ENCODE measurements around the gene TENM3.

Gene TENM3

GRCh38 chr4:182291597-182292270, 48.5 kb downstream of the TENM3 start:
- DNase-seq = no peak

GRCh38 chr4:182292612-182293011, 49.4 kb downstream of the TENM3 start:
- no peak for DNase-seq

- no peak for DNase-seq
These were observed 50.6 kb downstream of the TENM3 start for GRCh38 chr4:182293691-182294255.

DNA sequence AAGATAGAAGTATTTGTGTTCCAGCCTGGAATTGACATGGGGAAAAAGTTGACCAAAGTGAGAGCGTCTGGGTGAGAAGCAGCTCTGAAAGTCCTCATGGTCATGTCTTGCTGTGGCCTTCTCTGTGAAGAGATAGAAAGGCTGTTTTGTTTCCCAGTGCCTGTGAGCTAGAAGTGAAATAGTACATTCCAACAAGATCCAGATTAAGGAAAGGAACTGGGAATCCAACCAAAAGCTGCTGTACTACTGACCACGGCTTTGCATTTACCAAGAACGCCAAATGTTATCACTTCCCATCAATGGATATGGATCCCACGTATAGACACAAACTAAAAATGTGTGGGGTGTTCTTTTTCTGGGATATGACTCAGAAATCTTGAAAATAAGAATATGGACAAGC, 51.2 kb downstream of the TENM3 start:
- DNase-seq = no peak

- no peak for DNase-seq
These were observed 54.5 kb downstream of the TENM3 start for GRCh38 chr4:182297659-182298058.

- no peak for DNase-seq
These were observed 58.5 kb downstream of the TENM3 start for GRCh38 chr4:182301736-182302135.

GRCh38 chr4:182303847-182304246, 60.6 kb downstream of the TENM3 start:
- DNase-seq = no peak

- no peak for DNase-seq
These were observed 63.7 kb downstream of the TENM3 start for GRCh38 chr4:182306792-182307507.

DNA sequence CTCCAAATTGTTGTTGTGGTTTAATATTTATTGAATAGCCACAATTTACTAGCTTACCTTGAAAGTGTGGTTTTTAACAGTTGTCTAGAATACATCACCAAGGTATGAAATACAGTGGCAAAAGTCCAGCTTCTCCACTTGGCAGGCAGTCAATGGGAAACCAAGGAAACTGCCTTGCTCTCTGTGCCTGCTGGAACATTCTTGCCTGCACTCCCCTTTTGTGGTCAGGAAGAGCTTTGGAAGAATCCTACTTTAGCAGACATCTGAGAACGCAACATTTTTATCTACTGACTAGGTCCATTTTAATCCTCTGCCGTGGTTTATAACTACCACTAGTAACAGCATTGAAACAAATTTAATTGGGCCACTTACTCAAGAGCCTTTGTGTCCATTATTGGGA, 64.5 kb downstream of the TENM3 start:
- no peak for DNase-seq

DNA sequence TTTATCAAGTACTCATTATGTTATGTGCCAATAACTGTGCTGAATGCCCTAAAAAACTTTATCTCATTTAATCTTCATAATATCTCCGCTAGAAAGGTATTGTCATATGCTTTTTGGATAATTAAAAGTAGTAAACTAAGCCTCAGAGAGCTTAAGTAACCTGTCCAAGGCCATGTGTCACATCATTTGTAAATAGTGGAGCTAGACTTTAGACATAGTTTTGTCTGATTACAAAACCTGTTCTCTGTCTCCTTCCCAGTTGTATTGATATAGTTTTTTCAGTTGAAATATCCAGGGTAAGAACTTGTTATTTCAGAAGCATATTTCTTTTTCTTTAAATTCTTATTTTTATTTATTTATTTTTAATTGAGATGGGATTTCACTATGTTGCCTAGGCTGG, 66.7 kb downstream of the TENM3 start:
- DNase-seq = no peak

DNA sequence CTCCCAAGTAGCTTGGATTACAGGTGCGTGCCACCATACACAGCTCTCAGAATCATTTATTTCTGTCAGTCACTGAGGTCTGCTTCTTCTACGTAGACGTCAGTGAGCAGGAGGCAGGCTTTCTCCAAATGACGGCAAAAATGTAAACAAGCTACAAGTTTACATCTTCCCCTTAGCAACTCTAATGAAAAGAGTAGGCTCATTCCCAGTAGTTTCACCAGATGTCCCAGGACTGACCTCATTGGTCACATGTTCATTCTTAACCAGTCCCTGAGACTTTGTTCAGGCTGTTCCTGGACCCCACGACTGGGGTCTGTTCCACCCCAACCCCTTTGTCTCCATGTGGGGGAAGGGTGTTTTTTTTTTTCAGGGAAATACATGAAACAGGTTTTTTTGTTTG, 67.1 kb downstream of the TENM3 start:
- DNase-seq = no peak

GRCh38 chr4:182310962-182311361, 67.8 kb downstream of the TENM3 start:
- no peak for DNase-seq

DNA sequence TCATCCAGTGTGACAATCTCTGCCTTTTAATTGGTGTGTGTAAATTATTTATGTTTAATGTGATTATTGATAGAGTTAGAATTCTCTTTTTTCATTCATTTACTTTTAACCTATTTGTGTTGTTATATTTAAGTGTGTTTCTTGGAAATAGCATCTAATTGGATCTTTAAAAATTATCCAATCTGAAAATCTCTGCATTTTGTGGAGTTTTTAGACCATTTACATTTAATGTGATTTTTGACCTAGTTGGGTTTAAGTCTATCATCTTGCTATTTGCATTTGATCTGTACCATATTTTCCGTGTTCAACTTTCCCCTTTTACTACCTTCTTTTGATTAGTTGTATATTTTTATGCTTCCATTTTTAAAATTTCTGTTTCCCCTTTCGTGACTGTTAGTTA, 71.3 kb downstream of the TENM3 start:
- no peak for DNase-seq

GRCh38 chr4:182318256-182318655, 75.1 kb downstream of the TENM3 start:
- DNase-seq = no peak

GRCh38 chr4:182320092-182320491, 76.9 kb downstream of the TENM3 start:
- no peak for DNase-seq

- DNase-seq = no peak
These were observed 77.4 kb downstream of the TENM3 start for GRCh38 chr4:182320580-182320979.

DNA sequence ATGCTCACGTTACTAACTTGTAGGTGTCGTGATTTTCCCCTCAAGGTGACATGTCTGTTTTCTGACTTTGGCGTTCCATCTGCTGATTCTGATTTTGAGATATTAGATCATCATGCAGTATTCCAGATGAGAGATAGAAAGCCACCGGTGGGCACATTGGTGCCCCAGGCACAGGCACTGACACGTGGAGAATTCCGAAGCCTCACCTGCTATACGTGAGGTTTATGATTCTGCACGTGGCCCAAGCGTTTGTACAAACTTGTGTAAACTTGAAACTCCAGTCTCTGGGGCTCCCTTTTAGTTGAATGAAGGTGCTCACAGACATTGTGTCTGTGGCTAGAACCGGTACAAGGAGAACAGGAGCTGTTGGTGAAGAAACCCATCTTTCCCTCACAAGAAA, 81.1 kb downstream of the TENM3 start:
- DNase-seq = no peak

DNA sequence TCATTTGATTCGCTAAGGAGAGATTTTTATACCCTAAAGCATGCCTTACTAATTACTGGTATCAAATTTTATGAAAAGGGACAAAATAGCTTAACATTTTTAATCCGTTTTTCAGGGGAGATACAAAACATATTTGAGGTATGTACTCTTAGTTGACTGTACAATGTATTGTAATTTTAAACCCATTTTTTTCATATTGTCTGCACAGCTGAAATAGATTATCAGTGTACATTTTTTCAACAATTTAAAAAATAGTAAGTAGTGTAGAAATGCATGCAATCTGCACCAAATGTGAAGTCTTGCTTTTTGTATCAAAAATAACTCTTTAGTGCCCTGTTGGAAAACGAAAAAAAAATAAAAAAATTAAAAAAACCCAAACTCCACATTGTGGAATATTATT, 82.2 kb downstream of the TENM3 start:
- DNase-seq = no peak

DNA sequence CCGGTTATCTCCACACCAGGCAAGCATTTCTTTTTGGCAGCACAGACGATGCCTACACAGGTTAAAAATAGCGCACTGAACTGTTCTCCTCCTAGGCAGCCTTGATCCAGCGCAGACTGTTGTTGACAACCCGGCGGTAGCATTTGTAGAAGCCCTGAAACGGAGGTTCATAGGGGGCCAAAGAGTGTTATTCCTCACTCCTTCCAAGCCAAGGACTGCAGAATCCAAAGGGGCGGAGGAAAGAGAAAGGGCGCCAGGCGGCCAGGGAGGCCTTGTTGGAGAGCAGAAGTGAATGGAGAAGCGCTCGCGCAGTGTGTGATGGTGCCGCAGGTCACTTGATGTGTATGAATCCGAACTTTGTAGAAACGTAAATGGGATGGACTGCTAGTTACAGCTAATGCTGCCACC, 82.7 kb downstream of the TENM3 start:
- DNase-seq = no peak

DNA sequence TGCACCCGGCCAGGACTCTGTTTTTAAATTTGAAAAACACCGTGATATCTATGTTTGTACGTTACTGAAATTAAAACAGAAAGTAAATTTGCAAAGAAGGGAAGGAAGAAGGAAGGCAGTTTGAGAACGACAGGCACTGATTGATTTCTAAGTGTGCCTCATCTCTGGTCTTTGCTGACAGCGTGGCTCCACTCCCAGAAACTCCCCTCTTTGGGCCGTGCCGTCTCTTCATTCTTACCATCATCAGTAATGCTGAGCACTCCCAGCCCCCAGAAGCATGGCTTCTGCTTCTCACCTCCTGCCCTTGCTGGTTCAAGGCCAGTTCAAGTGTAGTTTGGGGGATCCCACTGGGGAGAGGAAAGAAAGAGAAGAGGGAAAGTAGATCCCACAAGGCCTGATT, 85.3 kb downstream of the TENM3 start:
- no peak for DNase-seq

GRCh38 chr4:182337366-182337765, 94.2 kb downstream of the TENM3 start:
- DNase-seq = no peak

- no peak for DNase-seq
These were observed 94.9 kb downstream of the TENM3 start for GRCh38 chr4:182338063-182338462.

- DNase-seq = no peak
These were observed 95.5 kb downstream of the TENM3 start for GRCh38 chr4:182338746-182339145.

DNA sequence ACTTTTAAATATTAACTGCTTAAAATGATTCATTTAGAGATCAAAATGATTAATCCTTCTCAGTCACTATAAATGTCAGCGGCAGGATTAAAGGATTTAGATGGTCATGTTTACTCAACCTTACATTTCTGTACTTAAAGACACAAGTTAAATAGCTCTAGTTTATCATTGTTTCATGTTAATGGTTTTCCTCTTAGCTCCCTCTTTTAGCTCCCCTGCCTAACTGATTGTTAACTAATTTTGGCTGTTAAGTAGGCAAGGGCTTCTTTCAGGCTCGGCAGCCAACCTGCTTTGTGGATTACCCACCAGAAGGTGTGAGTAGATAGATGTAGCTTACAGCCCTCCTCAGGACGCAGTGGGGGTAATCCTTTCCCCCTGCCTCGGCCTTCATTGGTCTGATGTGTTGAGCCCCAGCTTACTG, 96.0 kb downstream of the TENM3 start:
- DNase-seq = no peak

DNA sequence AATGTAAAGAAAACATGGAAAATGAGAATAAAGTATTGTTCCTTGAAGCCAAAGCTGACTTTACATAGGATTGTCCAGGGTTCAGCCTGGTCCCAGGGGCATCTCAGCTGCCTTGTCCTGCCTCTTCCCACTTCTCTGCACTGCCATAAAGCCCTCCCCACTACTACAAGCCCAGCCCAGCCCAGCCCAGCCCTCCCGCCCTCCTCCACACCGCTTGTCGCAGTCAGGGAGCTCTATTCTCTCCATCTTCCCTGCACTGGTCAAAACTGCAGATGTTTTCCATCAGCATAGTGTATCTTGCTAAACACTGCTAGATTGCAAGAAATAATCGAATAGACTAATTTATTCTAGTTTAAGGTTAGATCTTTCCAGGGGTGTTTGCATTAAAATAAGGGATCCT, 100.3 kb downstream of the TENM3 start:
- DNase-seq = no peak
